ENCODE results near the gene PRKCH.
"Not testable (repeated sequence)": the region's sequence is repeated elsewhere in the genome, so short reads cannot be mapped to it uniquely, and the experiment has no call there.

The PRKCH gene

DNA sequence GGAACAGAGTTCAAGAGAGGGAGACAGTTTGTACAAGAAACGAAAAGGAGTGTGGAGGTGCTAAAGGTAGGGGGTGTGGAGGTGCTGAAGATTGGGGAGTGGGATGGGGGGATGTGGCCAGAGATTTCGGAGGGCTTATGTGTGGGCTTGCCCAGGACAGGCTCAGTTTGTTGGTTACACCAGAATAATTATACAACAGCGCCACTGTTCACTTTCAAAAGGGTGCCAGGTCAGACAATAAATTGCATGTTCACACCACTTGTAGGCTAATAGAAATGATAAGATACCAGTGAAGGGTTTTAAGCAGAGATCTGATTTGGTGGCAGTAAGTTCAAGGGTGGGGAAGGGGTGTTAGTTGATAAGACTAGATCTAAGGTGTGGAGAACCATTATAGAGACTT is 75.3 kb downstream of the PRKCH start:
- DNase-seq = no peak

DNA sequence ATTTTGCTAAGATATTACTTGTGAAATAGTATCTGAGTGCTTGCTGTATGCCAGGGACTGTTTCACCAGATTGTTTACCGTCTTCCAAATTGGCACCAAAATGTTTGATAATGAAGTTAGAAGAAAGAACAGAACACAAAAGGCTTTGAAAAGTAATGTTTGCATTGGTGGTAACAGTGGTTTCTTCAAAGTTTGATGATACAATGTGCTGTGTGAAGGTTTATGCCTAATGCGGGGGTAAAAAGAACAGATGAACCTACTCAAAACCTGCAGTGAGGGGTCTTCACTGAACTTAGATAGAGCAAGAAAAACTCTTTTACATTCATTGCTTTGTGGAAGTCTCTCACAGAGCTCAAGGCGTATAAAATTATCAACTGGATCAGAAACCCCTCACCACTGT is 76.2 kb downstream of the PRKCH start:
- no peak for DNase-seq

DNA sequence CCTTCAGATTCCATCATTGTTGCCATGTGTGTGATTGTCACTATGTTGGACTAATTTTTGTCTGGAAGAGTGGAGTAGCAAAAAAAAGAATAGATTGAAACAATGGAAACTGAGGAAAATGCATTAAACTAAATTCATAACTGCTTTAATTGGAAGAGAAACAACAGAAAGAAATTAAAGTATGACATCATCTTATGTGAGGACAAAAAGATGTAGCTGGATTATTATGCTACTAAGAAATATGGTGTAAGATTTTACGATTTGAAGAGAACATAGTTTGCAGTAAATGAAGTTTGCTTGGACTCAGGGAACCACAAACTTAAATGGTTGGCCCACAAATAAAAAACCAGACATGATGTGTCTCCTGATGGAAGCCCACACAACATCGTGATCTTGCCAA is 76.8 kb downstream of the PRKCH start:
- DNase-seq = no peak

DNA sequence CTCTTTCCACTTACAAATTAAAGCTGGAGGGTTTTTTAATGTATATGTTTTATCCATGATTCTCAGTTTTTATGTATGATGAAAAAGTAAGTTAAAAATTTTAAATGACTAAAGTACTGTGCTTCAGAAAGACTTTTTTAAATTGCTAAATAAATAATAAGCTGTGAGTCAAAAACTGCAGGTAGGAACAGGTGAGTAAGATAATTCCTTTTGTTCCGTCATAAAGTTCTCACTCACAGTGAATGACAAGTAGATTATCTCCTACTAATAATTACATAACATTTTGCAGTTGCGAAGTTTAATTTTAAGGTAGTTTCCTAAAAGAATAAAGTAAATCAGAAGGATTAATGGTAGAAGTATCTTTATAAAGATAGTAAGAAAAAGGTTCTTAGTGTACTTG is 78.0 kb downstream of the PRKCH start:
- DNase-seq = no peak

- DNase-seq = no peak
These were observed 80.1 kb downstream of the PRKCH start for GRCh38 chr14:61401461-61401860.

- DNase-seq = no peak
These were observed 82.0 kb downstream of the PRKCH start for GRCh38 chr14:61403411-61403810.

- no peak for DNase-seq
These were observed 83.3 kb downstream of the PRKCH start for GRCh38 chr14:61404637-61405036.

GRCh38 chr14:61406198-61406597 is 84.8 kb downstream of the PRKCH start:
- no peak for DNase-seq

- no peak for DNase-seq
These were observed 85.3 kb downstream of the PRKCH start for GRCh38 chr14:61406675-61407074.

GRCh38 chr14:61408498-61408897 is 87.1 kb downstream of the PRKCH start:
- no peak for DNase-seq

DNA sequence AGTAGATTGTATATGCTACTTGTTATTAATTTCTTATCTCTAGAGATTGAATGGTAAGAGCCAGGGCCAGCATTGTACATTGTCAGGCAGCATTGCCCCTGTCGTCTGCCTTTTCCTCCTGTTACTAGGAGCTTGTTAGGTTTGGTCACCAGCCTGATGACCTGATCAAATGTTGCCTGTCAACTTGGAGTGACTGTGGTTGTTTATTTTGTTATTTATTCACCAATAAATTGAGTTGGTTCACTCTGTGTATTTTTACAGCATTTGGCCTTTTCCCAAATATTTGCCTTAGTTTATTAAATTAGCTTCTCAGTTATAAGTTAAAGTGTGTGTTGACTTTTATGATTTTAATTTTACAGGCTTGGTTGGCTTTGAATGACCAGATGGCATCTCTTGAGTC is 88.4 kb downstream of the PRKCH start:
- no peak for DNase-seq

GRCh38 chr14:61415934-61416333 is 94.6 kb downstream of the PRKCH start:
- DNase-seq = not testable (repeated sequence)

GRCh38 chr14:61416591-61416990 is 95.2 kb downstream of the PRKCH start:
- no peak for DNase-seq

DNA sequence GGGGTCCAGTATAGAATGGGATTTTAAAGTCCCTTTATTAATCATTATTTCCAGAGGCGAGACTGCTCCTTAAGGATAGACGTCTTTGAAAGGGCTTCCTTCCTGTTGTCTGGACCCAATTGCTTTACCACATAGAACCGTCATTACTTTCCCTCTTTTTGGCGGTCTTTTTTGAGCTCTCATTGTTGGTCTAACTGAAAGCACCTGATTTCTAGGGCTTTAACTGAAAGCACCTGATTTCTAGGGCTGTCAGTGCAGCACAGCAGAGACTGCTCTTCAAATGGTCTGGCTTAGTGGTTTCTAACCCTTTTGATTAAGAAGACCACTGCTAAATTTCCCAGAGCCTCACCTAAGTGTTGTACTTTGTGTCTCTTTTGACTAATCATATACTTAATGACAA is 95.8 kb downstream of the PRKCH start:
- no peak for DNase-seq

GRCh38 chr14:61417883-61418455 is 96.6 kb downstream of the PRKCH start:
- no peak for DNase-seq

DNA sequence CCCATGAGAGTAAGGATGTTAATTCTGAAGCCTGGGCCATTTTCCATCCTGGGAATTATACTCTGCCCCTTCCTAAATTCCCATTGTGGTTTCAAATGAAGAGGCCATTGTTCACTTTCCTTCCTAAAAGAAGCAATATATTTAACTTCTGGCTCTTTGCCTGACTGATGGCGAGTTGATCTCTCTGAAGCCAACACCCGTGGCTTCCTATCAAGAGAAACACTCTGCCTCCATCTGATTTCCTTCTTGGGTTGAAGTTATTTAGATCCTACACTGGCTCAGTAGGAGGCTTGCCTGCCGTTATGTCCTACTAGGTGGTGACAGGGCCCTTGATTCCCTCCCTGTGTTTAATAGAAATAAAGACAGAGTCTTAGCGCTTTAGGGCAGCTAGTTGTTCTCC is 97.4 kb downstream of the PRKCH start:
- DNase-seq = no peak

- DNase-seq = no peak
These were observed 97.8 kb downstream of the PRKCH start for GRCh38 chr14:61419201-61419600.

- no peak for DNase-seq
These were observed 98.9 kb downstream of the PRKCH start for GRCh38 chr14:61420326-61420725.

DNA sequence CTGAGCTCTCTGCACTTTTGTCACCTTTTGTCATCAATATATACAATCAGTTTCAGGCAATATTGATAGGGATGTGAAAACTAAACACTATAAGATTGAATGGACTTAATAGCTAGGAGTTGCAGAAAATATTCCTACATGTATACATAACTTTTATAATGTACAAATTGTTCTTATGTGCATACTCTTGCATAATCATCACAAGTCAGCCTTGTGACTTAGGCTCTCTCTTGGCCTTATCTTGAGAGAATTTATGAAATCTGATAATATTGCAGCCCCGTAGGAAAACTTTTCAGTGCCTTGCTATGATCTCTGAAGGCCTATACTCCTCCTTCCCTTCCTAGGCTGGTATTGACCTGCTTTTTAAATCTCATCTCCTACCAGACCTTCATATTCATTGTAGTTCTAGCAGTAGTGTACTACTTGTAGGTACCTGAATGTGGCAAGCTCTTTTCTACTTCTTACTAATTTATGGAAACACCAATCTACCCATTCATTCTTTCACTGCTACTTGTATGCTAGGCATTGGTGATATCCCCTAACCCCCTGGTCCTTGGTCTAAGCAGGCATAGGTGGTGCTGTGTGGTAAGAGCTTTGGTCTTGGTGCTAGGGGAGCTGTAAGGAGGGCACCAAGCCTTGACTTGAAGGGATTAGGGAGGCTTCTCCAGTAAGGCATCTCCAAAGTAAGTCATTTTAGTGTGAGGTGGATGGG is 100.0 kb downstream of the PRKCH start:
- DNase-seq = no peak

DNA sequence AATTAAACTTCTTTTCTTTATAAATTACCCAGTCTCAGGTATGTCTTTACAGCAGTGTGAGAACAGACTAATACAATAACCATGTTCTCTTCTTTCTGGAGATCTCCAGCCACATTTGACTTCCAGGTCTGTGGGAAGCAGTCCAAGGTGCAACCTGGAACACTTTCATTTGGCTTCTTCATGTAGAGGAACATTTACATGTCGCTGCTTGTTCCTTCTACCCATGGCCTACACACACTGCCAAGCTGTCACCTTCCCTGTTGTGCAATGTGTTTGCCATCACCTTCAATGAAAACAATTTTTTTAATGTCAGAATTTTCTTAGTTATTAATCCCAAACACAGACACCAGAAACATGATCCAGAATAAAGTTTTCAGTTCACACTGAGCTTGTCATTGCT is 104.7 kb downstream of the PRKCH start:
- DNase-seq = no peak

DNA sequence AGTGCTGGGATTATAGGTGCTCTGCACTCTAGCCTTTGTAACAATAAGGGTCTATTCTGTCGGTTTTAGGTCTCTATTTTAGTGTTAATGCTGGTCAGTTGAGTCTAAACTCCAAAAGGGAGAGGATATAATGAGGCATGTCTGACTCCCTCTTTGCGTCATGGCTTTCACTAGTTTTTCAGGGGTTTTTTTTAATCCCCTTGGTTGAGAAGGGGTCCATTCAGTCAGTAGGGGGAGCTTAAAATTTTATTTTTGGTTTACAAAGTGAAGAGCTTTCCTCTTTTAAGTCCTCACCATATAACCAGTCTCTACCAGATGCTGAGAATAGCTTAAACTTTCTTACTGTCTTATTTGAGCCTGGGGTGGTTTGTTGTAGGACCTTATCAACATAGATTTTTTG is 106.9 kb downstream of the PRKCH start:
- DNase-seq = no peak

DNA sequence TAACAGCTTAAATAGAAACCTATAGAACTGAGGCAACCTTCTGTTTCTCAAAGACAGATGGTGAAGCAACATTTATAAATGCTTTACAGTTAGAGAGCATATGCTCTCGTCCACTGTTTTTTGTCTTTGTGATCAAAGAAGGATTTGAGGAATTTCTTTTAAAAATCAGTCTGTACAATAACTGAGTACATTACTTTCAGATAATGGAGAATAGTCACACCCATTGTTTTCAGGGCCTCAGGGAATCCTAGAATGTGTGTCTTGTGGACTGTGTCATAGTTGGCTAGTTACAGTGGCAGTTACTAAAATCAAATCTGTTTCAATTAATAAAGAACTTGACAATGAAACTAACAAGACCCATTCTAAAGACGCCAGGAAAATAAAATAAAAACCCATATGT is 107.9 kb downstream of the PRKCH start:
- DNase-seq = no peak

- no peak for DNase-seq
These were observed 108.8 kb downstream of the PRKCH start for GRCh38 chr14:61430066-61430757.

- no peak for DNase-seq
These were observed 111.8 kb downstream of the PRKCH start for GRCh38 chr14:61433169-61433568.

All from effector CD8-positive, alpha-beta T cell (primary cell).